Testis (tissue), 3 donors: ENCODE data around the gene DMD. TPM values are rescaled to one million over a fixed set of nuclear protein-coding genes. Genes with fewer than 3 reads are reported as not detected.

Source experiments
- DNase-seq: peaks from one replicate; pipeline ENCODE4 v3.0.0-alpha.2; 2019
- H3K27ac ChIP-seq, 2 donors: fragments of 200-600 bp; sonication (generic); one replicate each; pipeline ENCODE4 v1.5.1; 2019
- H3K27me3 ChIP-seq: fragments of 200-600 bp; sonication (generic); one replicate; pipeline ENCODE4 v1.5.1; 2019
- H3K36me3 ChIP-seq: fragments of 200-600 bp; sonication (generic); one replicate; pipeline ENCODE4 v1.5.1; 2017; ENCODE audit warnings: low read depth; ENCODE audit errors: missing control alignments
- H3K4me1 ChIP-seq: fragments of 200-600 bp; sonication (generic); one replicate; pipeline ENCODE4 v1.5.1; 2019
- H3K4me3 ChIP-seq, 2 donors: fragments of 200-600 bp; sonication (generic); one replicate each; pipeline ENCODE4 v1.5.1; 2017 to 2019
- H3K9me3 ChIP-seq: fragments of 200-600 bp; sonication (generic); one replicate; pipeline ENCODE4 v1.5.1; 2017
- POLR2A ChIP-seq: fragments of 450-650 bp; IDR thresholded peaks from one replicate; pipeline ENCODE4 v1.6.1; 2017; ENCODE audit warnings: antibody characterized with exemption, mild to moderate bottlenecking, moderate library complexity
- WGBS, 2 donors: methylation state at CpG; one replicate each; pipeline ENCODE4 v1.1.5; 2018; 5-methylcytosine and 5-hydroxymethylcytosine counted together
- intact Hi-C: fragments of 100-400 bp; cut with DNase I; formaldehyde crosslinking; loops from one replicate; pipeline ENCODE4 v1.15.1; 2023; ENCODE audit warnings: low total_unique reads
- polyA plus RNA-seq: library from polyadenylated mRNA; stranded (reverse); fragments of 350-450 nt; fragmentation: Illumina TruSeq; extraction: RNeasy Lipid Tissue Mini Kit (QIAGEN cat#74804); gene quantifications from one replicate; pipeline ENCODE4 v1.2.3, GENCODE V29; 2014; ENCODE audit warnings: low read depth, low replicate concordance; ENCODE audit not compliant: insufficient read depth
- total RNA-seq, 2 donors: library from RNA; depleted of rRNA; stranded (reverse); fragments of >200 nt; gene quantifications; one replicate each; pipeline ENCODE4 v1.2.3, GENCODE V29; 2016
- TF ChIP-seq, protein P1 (sequence below), 3 experiments: fragments of 450-650 bp in 2 of 3; fragments of 200-600 bp in 1 of 3; sonication (generic) in 1 of 3; IDR thresholded peaks; one replicate each; pipeline ENCODE4 v1.5.1; 2016 to 2019; ENCODE audit warnings: antibody characterized with exemption in 3 of 3, mild to moderate bottlenecking in 2 of 3, moderate library complexity in 1 of 3

The DMD gene
- total and polyA plus RNA-seq, 3 donors from 2014 or later = 11.3 to 34.1 (median 24.2) TPM

DNA sequence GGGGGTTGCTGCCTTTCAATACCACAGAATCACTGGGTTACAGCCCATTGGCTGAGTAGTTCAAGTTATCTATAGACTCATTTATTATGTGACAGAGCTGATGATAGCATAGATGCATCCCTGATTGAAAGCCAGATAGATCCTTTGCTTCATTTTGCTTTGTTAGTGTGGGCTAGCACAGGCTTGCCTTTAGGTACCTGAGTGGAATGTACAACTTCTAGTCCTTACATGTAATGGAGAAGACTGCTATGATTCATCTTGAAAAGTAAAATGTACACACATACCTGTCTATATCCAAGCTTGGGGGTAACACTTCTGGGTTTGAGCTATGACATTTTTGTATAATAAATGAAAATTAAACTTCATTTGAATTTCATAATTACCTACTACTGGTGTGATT is 1913.5 kb downstream of the DMD start:
- TF ChIP-seq, protein P1, sequence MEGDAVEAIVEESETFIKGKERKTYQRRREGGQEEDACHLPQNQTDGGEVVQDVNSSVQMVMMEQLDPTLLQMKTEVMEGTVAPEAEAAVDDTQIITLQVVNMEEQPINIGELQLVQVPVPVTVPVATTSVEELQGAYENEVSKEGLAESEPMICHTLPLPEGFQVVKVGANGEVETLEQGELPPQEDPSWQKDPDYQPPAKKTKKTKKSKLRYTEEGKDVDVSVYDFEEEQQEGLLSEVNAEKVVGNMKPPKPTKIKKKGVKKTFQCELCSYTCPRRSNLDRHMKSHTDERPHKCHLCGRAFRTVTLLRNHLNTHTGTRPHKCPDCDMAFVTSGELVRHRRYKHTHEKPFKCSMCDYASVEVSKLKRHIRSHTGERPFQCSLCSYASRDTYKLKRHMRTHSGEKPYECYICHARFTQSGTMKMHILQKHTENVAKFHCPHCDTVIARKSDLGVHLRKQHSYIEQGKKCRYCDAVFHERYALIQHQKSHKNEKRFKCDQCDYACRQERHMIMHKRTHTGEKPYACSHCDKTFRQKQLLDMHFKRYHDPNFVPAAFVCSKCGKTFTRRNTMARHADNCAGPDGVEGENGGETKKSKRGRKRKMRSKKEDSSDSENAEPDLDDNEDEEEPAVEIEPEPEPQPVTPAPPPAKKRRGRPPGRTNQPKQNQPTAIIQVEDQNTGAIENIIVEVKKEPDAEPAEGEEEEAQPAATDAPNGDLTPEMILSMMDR (IDR thresholded peaks at IDR 0.05) = no peak
- no peak for TF ChIP-seq POLR2A
- Histone ChIP-seq H3K36me3 (no peaks in the 10 kb centered on the region), H3K27ac (no peak overlapping the region), H3K27me3 (no peaks in the 10 kb centered on the region), H3K4me1 (no peaks in the 10 kb centered on the region), H3K4me3 (no peak overlapping the region), H3K9me3 (no peaks in the 10 kb centered on the region)
- intact Hi-C loops = no loop called here
- DNase-seq = no peak

DNA sequence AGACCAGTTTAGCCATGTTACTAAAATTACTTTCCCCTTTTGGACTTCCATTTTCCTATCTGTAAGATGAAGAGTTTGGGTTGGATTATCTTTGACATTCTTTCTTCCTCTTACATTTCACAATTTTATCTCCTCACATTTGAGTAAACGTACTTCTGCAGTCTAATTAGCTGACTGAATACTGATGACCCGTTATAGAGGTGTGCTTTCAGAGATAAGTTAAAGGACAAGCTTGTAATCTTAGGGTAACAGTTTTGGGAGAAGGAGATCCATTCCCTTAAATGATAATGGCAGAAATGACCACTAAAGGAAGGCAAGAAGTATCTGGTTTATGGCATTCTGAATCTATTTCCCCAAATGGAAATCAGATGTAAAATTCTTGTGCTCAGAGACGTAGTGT is 1916.9 kb downstream of the DMD start:
- Histone ChIP-seq H3K4me3 (no peak overlapping the region), H3K4me1 (no peaks in the 10 kb centered on the region), H3K9me3 (no peaks in the 10 kb centered on the region), H3K27ac (no peak overlapping the region), H3K27me3 (no peaks in the 10 kb centered on the region), H3K36me3 (no peaks in the 10 kb centered on the region)
- intact Hi-C loops = no loop called here
- DNase-seq = no peak
- WGBS, 2 donors = 76 to 92% methylated on average over 3 of the region's 3 CpGs
- no peak for TF ChIP-seq POLR2A
- TF ChIP-seq, protein P1 (IDR thresholded peaks at IDR 0.05) = no peak

DNA sequence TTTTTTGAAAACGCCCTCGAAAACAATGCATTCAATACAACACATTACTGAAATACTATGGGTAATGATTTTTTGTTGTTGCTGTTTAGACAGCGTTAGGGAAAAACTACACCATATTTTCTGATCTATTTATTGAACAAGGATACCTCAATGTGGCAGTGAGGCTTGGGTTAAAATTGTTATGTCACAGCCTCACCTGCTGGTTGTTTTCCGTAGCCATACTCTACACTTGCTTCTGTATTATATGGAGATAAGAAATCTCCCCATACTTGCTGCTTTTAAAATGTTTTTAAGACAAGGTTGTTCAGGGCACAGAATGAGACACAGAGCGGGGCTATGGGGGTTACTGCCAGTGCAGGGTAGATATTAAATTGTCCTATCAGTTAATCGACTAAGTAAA is 1917.9 kb downstream of the DMD start:
- Histone ChIP-seq H3K9me3 (no peaks in the 10 kb centered on the region), H3K27me3 (no peaks in the 10 kb centered on the region), H3K4me3 (no peak overlapping the region), H3K36me3 (no peaks in the 10 kb centered on the region), H3K27ac (no peak overlapping the region), H3K4me1 (no peaks in the 10 kb centered on the region)
- no peak for DNase-seq
- intact Hi-C loops = no loop called here
- TF ChIP-seq, protein P1 (IDR thresholded peaks at IDR 0.05) = no peak
- no peak for TF ChIP-seq POLR2A
- 85 to 87% methylated on average over 6 of the region's 6 CpGs for WGBS, 2 donors

DNA sequence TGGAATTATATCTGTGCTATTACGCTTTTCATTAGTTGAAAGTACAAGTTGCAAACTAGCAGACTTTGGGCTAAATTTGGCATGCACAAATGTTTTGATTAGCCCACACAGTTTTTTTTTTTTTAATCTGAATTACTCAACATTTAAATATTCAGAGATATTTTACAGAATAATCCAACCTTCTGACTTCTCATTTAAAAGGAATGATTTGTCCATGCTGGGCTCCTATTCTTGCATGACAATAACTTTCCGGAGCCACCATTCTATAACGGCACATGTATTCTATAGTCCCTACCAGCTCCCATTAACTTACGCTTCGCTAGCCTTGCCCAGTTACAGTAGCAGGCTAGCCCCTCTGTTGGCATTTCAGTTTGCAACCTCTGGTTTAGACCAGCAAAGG is 1920.2 kb downstream of the DMD start:
- Histone ChIP-seq H3K27ac (no peak overlapping the region), H3K4me3 (no peak overlapping the region), H3K9me3 (no peaks in the 10 kb centered on the region), H3K27me3 (no peaks in the 10 kb centered on the region), H3K36me3 (no peaks in the 10 kb centered on the region), H3K4me1 (no peaks in the 10 kb centered on the region)
- no peak for DNase-seq
- WGBS, 2 donors = 94 to 95% methylated on average over 5 of the region's 5 CpGs
- TF ChIP-seq, protein P1 (IDR thresholded peaks at IDR 0.05) = no peak
- no peak for TF ChIP-seq POLR2A
- intact Hi-C loops = no loop called here

DNA sequence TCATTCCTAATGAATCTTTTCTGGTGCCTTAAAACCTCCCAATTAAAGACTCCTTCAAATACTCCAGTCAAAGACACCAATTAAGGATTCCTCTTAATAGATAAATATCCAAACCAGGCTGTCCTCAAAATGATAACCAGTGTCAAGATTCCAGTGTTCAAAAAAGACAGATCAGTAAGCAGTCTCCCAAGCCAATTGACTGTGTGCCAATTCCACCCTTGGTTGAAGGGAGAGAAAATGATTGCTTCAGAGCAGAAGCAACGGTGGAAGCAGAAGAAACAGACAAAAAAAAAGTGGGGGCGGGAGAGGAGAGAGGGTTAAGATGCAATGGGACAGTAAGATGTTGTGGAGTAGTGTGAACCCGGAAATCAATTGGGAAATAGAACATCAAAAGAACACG is 1923.5 kb downstream of the DMD start:
- Histone ChIP-seq H3K4me1 (no peaks in the 10 kb centered on the region), H3K36me3 (no peaks in the 10 kb centered on the region), H3K4me3 (no peak overlapping the region), H3K27ac (no peak overlapping the region), H3K27me3 (no peaks in the 10 kb centered on the region), H3K9me3 (no peaks in the 10 kb centered on the region)
- no peak for DNase-seq
- intact Hi-C loops = no loop called here
- TF ChIP-seq, protein P1 (IDR thresholded peaks at IDR 0.05) = no peak
- TF ChIP-seq POLR2A = no peak
- WGBS, 2 donors = 62 to 68% methylated on average over 4 of the region's 4 CpGs
